Hepatocyte (in vitro differentiated cells): ENCODE results near the gene CCDC196.

ENCODE experiments used
- EZH2 ChIP-seq: fragments of 200-600 bp; sonication (generic); IDR thresholded peaks from 2 replicates; pipeline ENCODE4 v1.6.1; 2016; ENCODE audit warnings: antibody characterized with exemption, mild to moderate bottlenecking, borderline replicate concordance
- EZH2phosphoT487 ChIP-seq: fragments of 200-600 bp; sonication (generic); IDR thresholded peaks from one replicate; pipeline ENCODE4 v1.6.1; 2018; ENCODE audit warnings: antibody characterized with exemption, mild to moderate bottlenecking, low read depth, moderate library complexity; ENCODE audit not compliant: unreplicated experiment, severe bottlenecking
- TF ChIP-seq, protein P1 (sequence below): fragments of 200-600 bp; sonication (generic); IDR thresholded peaks from 2 replicates; pipeline ENCODE4 v1.5.1; 2016; ENCODE audit warnings: antibody characterized with exemption, mild to moderate bottlenecking; ENCODE audit not compliant: poor library complexity

DNA sequence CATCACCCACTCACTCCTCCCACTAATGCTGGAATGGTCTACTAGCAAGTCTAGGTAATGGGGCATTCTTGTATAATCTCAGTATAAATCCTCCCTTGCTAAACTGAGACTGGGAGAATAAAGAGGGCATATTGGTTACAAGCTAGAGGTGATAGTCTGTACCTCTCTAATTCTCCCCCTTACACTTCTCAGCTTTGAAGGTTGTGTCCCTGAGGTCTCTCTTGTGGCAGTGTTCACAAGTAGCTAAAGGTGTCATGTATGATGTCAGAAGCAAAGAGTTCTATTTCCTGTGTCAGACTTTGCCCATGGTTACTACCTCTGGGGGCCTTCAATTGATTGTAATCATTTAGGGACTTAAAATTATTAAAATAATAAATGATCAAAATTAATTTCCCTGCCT lies 26.6 kb upstream of the CCDC196 start:
- TF ChIP-seq EZH2 (no peak), EZH2phosphoT487 (no peak)
- TF ChIP-seq, protein P1, sequence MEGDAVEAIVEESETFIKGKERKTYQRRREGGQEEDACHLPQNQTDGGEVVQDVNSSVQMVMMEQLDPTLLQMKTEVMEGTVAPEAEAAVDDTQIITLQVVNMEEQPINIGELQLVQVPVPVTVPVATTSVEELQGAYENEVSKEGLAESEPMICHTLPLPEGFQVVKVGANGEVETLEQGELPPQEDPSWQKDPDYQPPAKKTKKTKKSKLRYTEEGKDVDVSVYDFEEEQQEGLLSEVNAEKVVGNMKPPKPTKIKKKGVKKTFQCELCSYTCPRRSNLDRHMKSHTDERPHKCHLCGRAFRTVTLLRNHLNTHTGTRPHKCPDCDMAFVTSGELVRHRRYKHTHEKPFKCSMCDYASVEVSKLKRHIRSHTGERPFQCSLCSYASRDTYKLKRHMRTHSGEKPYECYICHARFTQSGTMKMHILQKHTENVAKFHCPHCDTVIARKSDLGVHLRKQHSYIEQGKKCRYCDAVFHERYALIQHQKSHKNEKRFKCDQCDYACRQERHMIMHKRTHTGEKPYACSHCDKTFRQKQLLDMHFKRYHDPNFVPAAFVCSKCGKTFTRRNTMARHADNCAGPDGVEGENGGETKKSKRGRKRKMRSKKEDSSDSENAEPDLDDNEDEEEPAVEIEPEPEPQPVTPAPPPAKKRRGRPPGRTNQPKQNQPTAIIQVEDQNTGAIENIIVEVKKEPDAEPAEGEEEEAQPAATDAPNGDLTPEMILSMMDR = no peak
